Glomerular visceral epithelial cell (primary cell): ENCODE measurements around the gene PMAIP1.

Experiments used
- DNase-seq: peaks from one replicate; pipeline ENCODE4 v3.0.0-alpha.2; 2016; ENCODE audit errors: extremely low spot score

The PMAIP1 gene

GRCh38 chr18:59952283-59953007, 52.6 kb downstream of the PMAIP1 start:
- DNase-seq: no peak
